Hepatocyte (in vitro differentiated cells): ENCODE data around the gene KLK1. TPM values are rescaled to one million over a fixed set of nuclear protein-coding genes. Genes with fewer than 3 reads are reported as not detected.

Experiments used
- DNase-seq: peaks from one replicate; pipeline ENCODE4 v3.0.0-alpha.2; 2016; ENCODE audit warnings: low spot score
- H2AFZ ChIP-seq: fragments of 200-600 bp; sonication (generic); 2 replicates; pipeline ENCODE4 v1.6.0; 2016; ENCODE audit warnings: antibody characterized with exemption, mild to moderate bottlenecking
- H3K27ac ChIP-seq: fragments of 200-600 bp; sonication (generic); 2 replicates; pipeline ENCODE4 v1.5.1; 2016; ENCODE audit warnings: mild to moderate bottlenecking
- H3K27me3 ChIP-seq: fragments of 200-600 bp; sonication (generic); 2 replicates; pipeline ENCODE4 v1.6.1; 2016
- H3K36me3 ChIP-seq: fragments of 200-600 bp; sonication (generic); replicated peaks from 2 replicates; pipeline ENCODE4 v1.5.1; 2016; ENCODE audit warnings: low read depth; ENCODE audit not compliant: insufficient read depth
- H3K4me1 ChIP-seq: fragments of 200-600 bp; sonication (generic); 2 replicates; pipeline ENCODE4 v1.5.1; 2016; ENCODE audit warnings: mild to moderate bottlenecking, moderate library complexity; ENCODE audit not compliant: insufficient read depth
- H3K4me2 ChIP-seq: fragments of 200-600 bp; sonication (generic); 2 replicates; pipeline ENCODE4 v1.6.0; 2016
- H3K4me3 ChIP-seq: fragments of 200-600 bp; sonication (generic); 2 replicates; pipeline ENCODE4 v1.5.1; 2016; ENCODE audit warnings: mild to moderate bottlenecking
- H3K79me2 ChIP-seq: fragments of 200-600 bp; sonication (generic); 2 replicates; pipeline ENCODE4 v1.6.0; 2017; ENCODE audit warnings: mild to moderate bottlenecking
- H3K9me2 ChIP-seq: fragments of 200-600 bp; sonication (generic); replicated peaks from 2 replicates; pipeline ENCODE4 v1.6.0; 2017; ENCODE audit warnings: mild to moderate bottlenecking; ENCODE audit not compliant: insufficient read depth
- H3K9me3 ChIP-seq: fragments of 200-600 bp; sonication (generic); 2 replicates; pipeline ENCODE4 v1.5.1; 2016; ENCODE audit warnings: low read depth, mild to moderate bottlenecking
- H4K20me1 ChIP-seq: fragments of 200-600 bp; sonication (generic); 2 replicates; pipeline ENCODE4 v1.6.0; 2016; ENCODE audit warnings: mild to moderate bottlenecking; ENCODE audit not compliant: insufficient read depth, poor library complexity, severe bottlenecking
- EZH2 ChIP-seq: fragments of 200-600 bp; sonication (generic); IDR thresholded peaks from 2 replicates; pipeline ENCODE4 v1.6.1; 2016; ENCODE audit warnings: antibody characterized with exemption, mild to moderate bottlenecking, borderline replicate concordance
- EZH2phosphoT487 ChIP-seq: fragments of 200-600 bp; sonication (generic); IDR thresholded peaks from one replicate; pipeline ENCODE4 v1.6.1; 2018; ENCODE audit warnings: antibody characterized with exemption, mild to moderate bottlenecking, low read depth, moderate library complexity; ENCODE audit not compliant: unreplicated experiment, severe bottlenecking
- WGBS: methylation state at CpG from one replicate; pipeline ENCODE4 v1.1.6; 2016; ENCODE audit warnings: low lambda C conversion rate; ENCODE audit errors: missing lambda C conversion rate; 5-methylcytosine and 5-hydroxymethylcytosine counted together
- polyA plus RNA-seq: library from polyadenylated mRNA; unstranded; fragments of >200 nt; fragmentation: Nextera tagmentation; extraction: Ambion mirVana; gene quantifications from 2 replicates; pipeline ENCODE4 v1.2.1, GENCODE V29; 2016
- total RNA-seq: library from RNA; depleted of rRNA; stranded (reverse); fragments of >200 nt; gene quantifications from 2 replicates; pipeline ENCODE4 v1.2.3, GENCODE V29; 2014
- TF ChIP-seq, protein P1 (sequence below): fragments of 200-600 bp; sonication (generic); IDR thresholded peaks from 2 replicates; pipeline ENCODE4 v1.5.1; 2016; ENCODE audit warnings: antibody characterized with exemption, mild to moderate bottlenecking; ENCODE audit not compliant: poor library complexity

Gene KLK1
- total and polyA plus RNA-seq, 2 experiments from 2014 or later: 2.7 to 6.6 TPM

DNA sequence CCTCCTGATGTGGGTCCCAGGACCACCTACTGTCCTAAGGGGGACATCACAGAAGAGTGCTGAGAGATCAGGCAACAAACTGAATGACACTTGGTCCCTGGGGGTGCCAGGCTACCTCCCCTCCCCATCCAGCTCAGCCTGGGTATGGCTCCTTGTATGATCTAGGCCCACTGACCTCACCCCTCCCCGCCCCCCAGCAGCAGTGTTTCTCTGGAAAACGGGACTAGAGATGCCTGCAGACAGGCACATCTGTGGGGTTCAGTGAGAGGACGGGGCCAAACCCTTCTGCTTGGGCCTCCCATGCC is 24.1 kb downstream of the KLK1 start:
- H3K9me3 ChIP-seq: no peaks in the 10 kb centered on the region
- H3K4me3 ChIP-seq: no peak overlapping the region
- TF ChIP-seq EZH2: no peak
- TF ChIP-seq, protein P1, sequence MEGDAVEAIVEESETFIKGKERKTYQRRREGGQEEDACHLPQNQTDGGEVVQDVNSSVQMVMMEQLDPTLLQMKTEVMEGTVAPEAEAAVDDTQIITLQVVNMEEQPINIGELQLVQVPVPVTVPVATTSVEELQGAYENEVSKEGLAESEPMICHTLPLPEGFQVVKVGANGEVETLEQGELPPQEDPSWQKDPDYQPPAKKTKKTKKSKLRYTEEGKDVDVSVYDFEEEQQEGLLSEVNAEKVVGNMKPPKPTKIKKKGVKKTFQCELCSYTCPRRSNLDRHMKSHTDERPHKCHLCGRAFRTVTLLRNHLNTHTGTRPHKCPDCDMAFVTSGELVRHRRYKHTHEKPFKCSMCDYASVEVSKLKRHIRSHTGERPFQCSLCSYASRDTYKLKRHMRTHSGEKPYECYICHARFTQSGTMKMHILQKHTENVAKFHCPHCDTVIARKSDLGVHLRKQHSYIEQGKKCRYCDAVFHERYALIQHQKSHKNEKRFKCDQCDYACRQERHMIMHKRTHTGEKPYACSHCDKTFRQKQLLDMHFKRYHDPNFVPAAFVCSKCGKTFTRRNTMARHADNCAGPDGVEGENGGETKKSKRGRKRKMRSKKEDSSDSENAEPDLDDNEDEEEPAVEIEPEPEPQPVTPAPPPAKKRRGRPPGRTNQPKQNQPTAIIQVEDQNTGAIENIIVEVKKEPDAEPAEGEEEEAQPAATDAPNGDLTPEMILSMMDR: no peak
- TF ChIP-seq EZH2phosphoT487: no peak
- H4K20me1 ChIP-seq: peaks cover 4% of the 10 kb centered on the region
- no peaks in the 10 kb centered on the region for H3K36me3 ChIP-seq
- peaks cover 8% of the 10 kb centered on the region for H3K4me1 ChIP-seq
- no peak overlapping the region for H3K27ac ChIP-seq
- 85% methylated on average over 3 of the region's 3 CpGs for WGBS
- peaks cover 36% of the 10 kb centered on the region for H3K79me2 ChIP-seq
- H3K4me2 ChIP-seq: no peak overlapping the region
- no peaks in the 10 kb centered on the region for H3K9me2 ChIP-seq
- no peaks in the 10 kb centered on the region for H3K27me3 ChIP-seq
- no peak overlapping the region for H2AFZ ChIP-seq
- no peak for DNase-seq

DNA sequence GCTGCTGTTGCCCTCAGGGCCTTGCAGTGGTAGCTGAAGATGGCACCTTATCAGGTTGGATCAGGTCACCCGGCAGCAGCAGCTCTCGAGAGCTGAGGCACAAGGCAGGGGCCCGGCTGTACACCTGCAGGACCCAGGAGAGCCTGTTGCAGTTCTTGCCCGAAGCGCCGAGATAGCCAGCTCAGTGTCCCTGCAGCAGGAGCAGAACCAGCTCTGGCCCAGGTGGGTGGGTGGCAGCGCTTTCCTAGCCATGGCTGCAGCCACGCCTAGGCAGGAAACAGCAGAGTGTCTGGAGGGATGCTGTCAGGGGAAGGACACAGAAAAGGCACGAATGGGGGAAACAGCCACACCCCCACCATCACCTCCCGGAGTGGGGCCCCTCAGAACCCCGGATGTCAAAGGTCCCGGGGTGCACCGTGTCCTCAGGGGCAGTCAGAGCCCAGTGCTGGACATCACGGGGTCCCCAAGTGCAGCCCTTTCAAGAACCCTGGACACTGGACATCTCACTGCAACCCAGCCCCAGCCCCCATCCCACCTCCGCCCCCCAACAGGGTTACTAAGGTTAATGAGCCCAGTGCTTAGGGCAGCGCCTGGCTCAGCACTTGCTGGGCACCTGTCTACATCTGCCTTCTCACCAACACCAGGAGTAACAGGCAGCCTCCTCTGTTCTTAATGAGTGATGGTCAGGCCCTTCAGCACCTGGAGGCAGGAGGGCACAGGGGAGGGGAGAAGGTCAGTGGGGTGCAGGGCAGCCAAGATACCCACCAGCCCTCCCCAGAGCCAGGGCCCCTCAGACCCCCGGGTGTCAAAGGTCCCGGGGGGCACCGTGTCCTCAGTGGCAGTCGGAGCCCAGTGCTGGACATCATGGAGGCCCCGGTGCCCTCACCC is 24.7 kb downstream of the KLK1 start:
- H3K4me2 ChIP-seq: no peak overlapping the region
- H3K4me1 ChIP-seq: peaks cover 8% of the 10 kb centered on the region
- no peaks in the 10 kb centered on the region for H3K27me3 ChIP-seq
- no peak overlapping the region for H3K4me3 ChIP-seq
- no peak overlapping the region for H3K27ac ChIP-seq
- H2AFZ ChIP-seq: no peak overlapping the region
- WGBS: 95% methylated on average over 17 of the region's 21 CpGs
- peaks cover 35% of the 10 kb centered on the region for H3K79me2 ChIP-seq
- TF ChIP-seq, protein P1: no peak
- no peaks in the 10 kb centered on the region for H3K9me3 ChIP-seq
- DNase-seq: no peak
- peaks cover 4% of the 10 kb centered on the region for H4K20me1 ChIP-seq
- H3K9me2 ChIP-seq: no peaks in the 10 kb centered on the region
- H3K36me3 ChIP-seq: no peaks in the 10 kb centered on the region

DNA sequence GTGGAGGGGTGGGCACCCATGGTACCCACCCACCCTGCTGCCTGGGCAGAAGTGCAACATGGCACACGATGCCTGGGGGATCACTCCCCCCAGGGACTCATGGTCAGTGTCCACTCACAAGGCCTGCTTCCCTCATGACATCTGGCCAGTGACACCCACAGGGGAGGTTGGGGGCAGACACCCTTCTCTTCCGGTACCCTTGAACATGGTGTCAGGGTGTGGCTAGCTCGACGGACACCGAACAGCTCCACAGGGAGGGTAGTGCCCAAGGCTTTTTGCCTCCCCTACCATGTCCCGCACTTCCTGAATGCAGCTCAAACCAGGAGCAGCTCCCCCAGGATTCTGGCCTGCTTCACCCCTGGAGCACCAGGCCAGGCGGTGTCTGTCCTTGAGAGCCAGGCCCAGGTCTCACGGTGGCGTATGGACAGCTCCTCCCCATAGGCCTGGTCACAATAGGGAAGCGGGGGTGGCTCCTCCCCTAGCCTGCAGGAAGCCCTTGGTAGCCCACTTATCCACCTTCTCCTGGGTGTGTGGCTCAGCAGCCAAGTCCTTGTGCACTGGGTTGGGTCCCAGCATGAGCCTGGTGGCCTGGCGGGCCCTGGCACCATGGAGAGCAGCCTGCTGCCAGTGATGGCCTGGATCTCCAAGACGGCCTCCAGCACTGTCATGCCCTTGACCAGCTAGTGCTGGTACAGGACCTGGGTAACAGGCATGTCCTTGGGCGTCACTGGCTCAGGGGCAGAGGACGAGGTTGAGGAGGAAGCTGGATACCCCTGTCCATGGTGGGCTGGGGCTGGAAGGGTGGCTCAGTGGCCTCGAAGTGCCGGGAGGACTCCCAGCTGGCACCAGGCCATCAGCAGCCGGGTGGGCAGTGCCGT is 25.6 kb downstream of the KLK1 start:
- TF ChIP-seq, protein P1: no peak
- no peak for TF ChIP-seq EZH2phosphoT487

More for the DNA sequence above, 25.6 kb downstream of the KLK1 start:
- Histone ChIP-seq H3K27me3 (no peaks in the 10 kb centered on the region), H3K4me2 (no peak overlapping the region), H3K36me3 (no peaks in the 10 kb centered on the region), H3K79me2 (peaks cover 26% of the 10 kb centered on the region), H3K9me3 (no peaks in the 10 kb centered on the region), H3K9me2 (no peaks in the 10 kb centered on the region), H2AFZ (no peak overlapping the region), H4K20me1 (peaks cover 4% of the 10 kb centered on the region), H3K27ac (no peak overlapping the region), H3K4me3 (no peak overlapping the region), H3K4me1 (peaks cover 6% of the 10 kb centered on the region)
- WGBS: 93% methylated on average over 18 of the region's 18 CpGs
- no peak for DNase-seq
